GM13976 (cell line): Measurements from ENCODE around the gene LIPE.

Experiments
- DNase-seq: peaks from one replicate; pipeline ENCODE4 v3.0.0; 2012; ENCODE audit warnings: low spot score
- CTCF ChIP-seq: IDR thresholded peaks from 2 replicates; pipeline ENCODE4 v1.5.1; 2012; ENCODE audit warnings: borderline replicate concordance, mild to moderate bottlenecking; ENCODE audit not compliant: insufficient read depth; ENCODE audit errors: extremely low read depth, missing control alignments, control extremely low read depth
- in situ Hi-C: fragments of 300-500 bp; cut with MboI; formaldehyde crosslinking; loops from one replicate; pipeline ENCODE4 v1.12.0; 2022; ENCODE audit warnings: low sequenced_read_pairs, mixed read lengths, inconsistent platforms; ENCODE audit not compliant: unreplicated experiment

LIPE gene, protein sequence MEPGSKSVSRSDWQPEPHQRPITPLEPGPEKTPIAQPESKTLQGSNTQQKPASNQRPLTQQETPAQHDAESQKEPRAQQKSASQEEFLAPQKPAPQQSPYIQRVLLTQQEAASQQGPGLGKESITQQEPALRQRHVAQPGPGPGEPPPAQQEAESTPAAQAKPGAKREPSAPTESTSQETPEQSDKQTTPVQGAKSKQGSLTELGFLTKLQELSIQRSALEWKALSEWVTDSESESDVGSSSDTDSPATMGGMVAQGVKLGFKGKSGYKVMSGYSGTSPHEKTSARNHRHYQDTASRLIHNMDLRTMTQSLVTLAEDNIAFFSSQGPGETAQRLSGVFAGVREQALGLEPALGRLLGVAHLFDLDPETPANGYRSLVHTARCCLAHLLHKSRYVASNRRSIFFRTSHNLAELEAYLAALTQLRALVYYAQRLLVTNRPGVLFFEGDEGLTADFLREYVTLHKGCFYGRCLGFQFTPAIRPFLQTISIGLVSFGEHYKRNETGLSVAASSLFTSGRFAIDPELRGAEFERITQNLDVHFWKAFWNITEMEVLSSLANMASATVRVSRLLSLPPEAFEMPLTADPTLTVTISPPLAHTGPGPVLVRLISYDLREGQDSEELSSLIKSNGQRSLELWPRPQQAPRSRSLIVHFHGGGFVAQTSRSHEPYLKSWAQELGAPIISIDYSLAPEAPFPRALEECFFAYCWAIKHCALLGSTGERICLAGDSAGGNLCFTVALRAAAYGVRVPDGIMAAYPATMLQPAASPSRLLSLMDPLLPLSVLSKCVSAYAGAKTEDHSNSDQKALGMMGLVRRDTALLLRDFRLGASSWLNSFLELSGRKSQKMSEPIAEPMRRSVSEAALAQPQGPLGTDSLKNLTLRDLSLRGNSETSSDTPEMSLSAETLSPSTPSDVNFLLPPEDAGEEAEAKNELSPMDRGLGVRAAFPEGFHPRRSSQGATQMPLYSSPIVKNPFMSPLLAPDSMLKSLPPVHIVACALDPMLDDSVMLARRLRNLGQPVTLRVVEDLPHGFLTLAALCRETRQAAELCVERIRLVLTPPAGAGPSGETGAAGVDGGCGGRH

GRCh38 chr19:42427313-42427712 is at the start of gene LIPE:
Gene LIPE (minus strand): TSS chr19:42427388. CDS start chr19:42427149, 239 bp downstream.
- no peak for DNase-seq
- no peak for TF ChIP-seq CTCF
- in situ Hi-C loops, result no loop called here

DNA sequence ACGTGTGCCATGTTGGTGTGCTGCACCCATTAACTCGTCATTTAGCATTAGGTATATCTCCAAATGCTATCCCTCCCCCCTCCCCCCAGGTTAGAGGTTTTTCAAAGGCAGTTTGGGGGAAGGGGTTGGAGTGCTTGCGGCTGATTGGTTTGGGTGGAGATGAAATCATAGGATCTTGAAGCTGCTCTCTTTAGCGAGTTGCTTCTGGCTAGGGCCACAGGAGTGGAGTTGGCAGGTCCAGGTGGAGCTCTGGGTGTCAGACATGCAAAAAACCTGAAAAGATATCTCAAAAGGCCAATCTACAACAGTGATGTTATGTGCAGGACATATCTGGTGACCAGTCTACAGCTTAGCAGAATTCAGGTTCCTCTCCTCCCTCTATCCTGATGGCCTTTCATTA is 48.2 kb upstream of the LIPE start:
- in situ Hi-C loops, result no loop called here
- DNase-seq, result no peak
- no peak for TF ChIP-seq CTCF

GRCh38 chr19:42474743-42475142 is 47.6 kb upstream of the LIPE start:
- in situ Hi-C loops, result no loop called here
- no peak for TF ChIP-seq CTCF
- DNase-seq, result no peak

DNA sequence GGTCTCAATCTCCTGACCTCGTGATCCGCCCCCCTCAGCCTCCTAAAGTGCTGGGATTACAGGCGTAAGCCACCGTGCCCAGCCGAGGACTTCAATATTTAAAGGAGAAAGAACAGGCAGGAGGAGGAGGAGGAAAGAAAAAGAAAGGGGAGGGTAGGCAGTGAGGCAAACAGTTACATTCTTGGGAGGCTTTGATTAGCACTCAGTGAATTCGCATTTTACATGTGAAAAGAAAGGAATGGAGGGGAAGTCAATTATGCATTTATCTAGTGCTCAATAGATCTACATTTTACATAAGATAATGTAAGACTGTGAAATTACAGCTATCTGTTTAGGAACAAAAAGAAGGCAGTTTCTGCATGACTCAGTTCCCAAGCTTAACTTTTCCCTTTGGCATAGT is 46.5 kb upstream of the LIPE start:
- in situ Hi-C loops, result no loop called here
- TF ChIP-seq CTCF, result no peak
- no peak for DNase-seq

- TF ChIP-seq CTCF, result no peak
- in situ Hi-C loops, result no loop called here
Measured at GRCh38 chr19:42472402-42473147, 45.4 kb upstream of the LIPE start.

DNA sequence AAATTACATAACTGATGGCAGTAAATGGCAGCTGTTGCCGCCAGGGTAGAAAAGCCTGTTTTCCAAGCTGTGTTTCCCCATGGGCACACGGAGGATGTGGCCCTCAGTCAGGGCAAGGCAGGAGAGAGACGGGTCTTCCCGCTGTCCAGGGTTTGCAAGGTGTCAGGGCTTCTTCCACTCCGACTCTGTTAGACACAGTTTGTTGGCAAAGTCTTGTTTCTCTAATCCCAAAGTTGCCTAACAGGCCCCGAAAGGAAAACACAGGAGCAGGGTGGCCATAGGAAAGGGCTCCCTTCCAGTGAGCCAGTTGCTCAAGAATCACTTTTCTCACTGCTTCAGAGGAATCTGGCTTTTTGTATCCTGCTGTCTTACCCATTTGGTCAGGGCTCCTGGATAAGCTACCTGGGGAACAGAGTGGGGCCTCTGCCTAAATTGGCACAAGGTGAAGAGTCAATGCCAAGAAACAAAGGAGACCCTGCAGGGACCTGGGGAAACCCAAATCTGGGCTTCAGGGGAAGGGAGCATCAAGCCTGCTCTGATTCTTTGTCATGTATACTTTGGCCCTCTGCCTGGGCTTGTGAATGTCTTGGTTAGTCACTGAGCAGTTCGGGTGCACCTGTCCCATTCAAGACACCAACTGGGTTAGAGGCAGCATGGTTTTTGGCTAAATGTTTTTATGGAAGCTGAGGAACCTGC is 44.5 kb upstream of the LIPE start:
- no peak for TF ChIP-seq CTCF
- DNase-seq, result no peak
- in situ Hi-C loops, result no loop called here

More at GRCh38 chr19:42472402-42473147, 45.4 kb upstream of the LIPE start:
- DNase-seq, result no peak
